Epithelial cell of esophagus (primary cell): ENCODE results near the gene PRUNE2.

Source experiments
- DNase-seq: peaks from one replicate; pipeline ENCODE4 v3.0.0; 2010; ENCODE audit warnings: low read depth
- H3K4me3 ChIP-seq: 2 replicates; pipeline ENCODE4 v1.5.1; 2011; ENCODE audit warnings: mild to moderate bottlenecking, low read length, control low read depth
- TF ChIP-seq, protein P1 (sequence below): IDR thresholded peaks from 2 replicates; pipeline ENCODE4 v1.5.1; 2011; ENCODE audit warnings: low read depth, mild to moderate bottlenecking, low read length, control low read depth, inconsistent platforms; ENCODE audit not compliant: insufficient read depth; ENCODE audit errors: missing control alignments

The PRUNE2 gene

GRCh38 chr9:76652894-76653293 is 253.0 kb downstream of the PRUNE2 start:
- TF ChIP-seq, protein P1, sequence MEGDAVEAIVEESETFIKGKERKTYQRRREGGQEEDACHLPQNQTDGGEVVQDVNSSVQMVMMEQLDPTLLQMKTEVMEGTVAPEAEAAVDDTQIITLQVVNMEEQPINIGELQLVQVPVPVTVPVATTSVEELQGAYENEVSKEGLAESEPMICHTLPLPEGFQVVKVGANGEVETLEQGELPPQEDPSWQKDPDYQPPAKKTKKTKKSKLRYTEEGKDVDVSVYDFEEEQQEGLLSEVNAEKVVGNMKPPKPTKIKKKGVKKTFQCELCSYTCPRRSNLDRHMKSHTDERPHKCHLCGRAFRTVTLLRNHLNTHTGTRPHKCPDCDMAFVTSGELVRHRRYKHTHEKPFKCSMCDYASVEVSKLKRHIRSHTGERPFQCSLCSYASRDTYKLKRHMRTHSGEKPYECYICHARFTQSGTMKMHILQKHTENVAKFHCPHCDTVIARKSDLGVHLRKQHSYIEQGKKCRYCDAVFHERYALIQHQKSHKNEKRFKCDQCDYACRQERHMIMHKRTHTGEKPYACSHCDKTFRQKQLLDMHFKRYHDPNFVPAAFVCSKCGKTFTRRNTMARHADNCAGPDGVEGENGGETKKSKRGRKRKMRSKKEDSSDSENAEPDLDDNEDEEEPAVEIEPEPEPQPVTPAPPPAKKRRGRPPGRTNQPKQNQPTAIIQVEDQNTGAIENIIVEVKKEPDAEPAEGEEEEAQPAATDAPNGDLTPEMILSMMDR, result no peak
- DNase-seq, result no peak
- H3K4me3 ChIP-seq, result no peak overlapping the region

GRCh38 chr9:76651119-76651705 is 254.7 kb downstream of the PRUNE2 start:
- no peak for DNase-seq
- H3K4me3 ChIP-seq, result no peak overlapping the region
- TF ChIP-seq, protein P1, result no peak

GRCh38 chr9:76650692-76651091 is 255.2 kb downstream of the PRUNE2 start:
- no peak overlapping the region for H3K4me3 ChIP-seq
- no peak for DNase-seq
- TF ChIP-seq, protein P1, result no peak

GRCh38 chr9:76649894-76650293 is 256.0 kb downstream of the PRUNE2 start:
- DNase-seq, result no peak
- no peak overlapping the region for H3K4me3 ChIP-seq
- TF ChIP-seq, protein P1, result no peak

GRCh38 chr9:76646249-76646648 is 259.7 kb downstream of the PRUNE2 start:
- H3K4me3 ChIP-seq, result no peak overlapping the region
- DNase-seq, result no peak
- TF ChIP-seq, protein P1, result no peak

- TF ChIP-seq, protein P1, result no peak
- no peak overlapping the region for H3K4me3 ChIP-seq
- no peak for DNase-seq
Observed at GRCh38 chr9:76644647-76645250, 261.2 kb downstream of the PRUNE2 start.

- TF ChIP-seq, protein P1, result no peak
- DNase-seq, result no peak
- no peak overlapping the region for H3K4me3 ChIP-seq
Observed at GRCh38 chr9:76644171-76644570, 261.7 kb downstream of the PRUNE2 start.
